HG03442 (cell line): ENCODE measurements around the gene MYH7B.

ENCODE experiments used
- ATAC-seq: cut with Tn5 transposase; IDR thresholded peaks from one replicate; pipeline ENCODE4 v1.9.1; 2021; ENCODE audit warnings: mild to moderate bottlenecking, moderate library complexity; ENCODE audit not compliant: unreplicated experiment

The MYH7B gene

DNA sequence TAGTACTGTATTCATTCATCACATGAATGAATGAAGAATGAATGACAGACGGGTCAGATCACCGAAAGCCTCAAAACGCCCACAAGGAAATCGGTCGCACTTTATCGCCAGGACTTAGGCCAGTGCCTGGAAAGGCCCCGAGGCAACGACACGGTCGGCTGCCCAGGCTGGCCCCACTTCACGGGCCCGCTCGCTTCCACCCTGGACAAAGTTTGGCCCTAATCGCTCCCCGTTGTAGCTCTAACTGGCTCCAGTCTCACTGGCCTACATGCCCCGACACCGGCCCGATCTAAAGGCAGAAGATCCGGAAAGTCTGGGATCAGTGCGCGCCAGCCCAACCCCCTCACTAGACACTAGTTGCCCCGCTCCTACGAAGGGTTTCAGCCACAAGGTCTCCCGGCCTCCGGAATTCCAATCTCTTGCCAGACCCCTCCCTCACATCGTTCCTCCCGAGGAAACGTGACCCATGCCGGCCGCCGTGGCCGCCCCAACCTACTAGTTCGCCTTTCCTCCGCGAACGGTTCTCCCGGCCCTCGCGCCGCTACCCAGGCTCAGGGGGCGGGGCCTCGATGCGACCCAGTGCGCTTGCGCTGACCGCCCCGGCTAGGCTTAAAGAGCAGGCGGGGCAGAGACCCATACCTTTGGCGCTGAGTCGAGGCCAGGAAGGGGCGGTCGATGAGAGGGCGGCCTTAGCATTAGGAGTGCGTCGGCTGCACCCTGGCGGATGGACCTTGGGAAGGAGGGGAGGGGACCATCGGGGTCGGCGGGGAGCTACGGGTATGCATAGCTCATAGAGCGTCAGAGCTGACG, at the start of gene MYH7B, which contains the start of gene GSS:
MYH7B (plus strand) TSS at position 638 of the 810 bp plus-strand sequence. CDS start 22,138 bp downstream, outside the sequence.
GSS (minus strand) TSS at position 576 of the 810 bp plus-strand sequence. CDS start 3,954 bp downstream, outside the sequence.
- ATAC-seq = peak; percentile 80

- ATAC-seq = no peak
These were observed 47.8 kb upstream of the MYH7B start for GRCh38 chr20:34907616-34908469.

GRCh38 chr20:34915131-34915530, 40.5 kb upstream of the MYH7B start:
- ATAC-seq = no peak

DNA sequence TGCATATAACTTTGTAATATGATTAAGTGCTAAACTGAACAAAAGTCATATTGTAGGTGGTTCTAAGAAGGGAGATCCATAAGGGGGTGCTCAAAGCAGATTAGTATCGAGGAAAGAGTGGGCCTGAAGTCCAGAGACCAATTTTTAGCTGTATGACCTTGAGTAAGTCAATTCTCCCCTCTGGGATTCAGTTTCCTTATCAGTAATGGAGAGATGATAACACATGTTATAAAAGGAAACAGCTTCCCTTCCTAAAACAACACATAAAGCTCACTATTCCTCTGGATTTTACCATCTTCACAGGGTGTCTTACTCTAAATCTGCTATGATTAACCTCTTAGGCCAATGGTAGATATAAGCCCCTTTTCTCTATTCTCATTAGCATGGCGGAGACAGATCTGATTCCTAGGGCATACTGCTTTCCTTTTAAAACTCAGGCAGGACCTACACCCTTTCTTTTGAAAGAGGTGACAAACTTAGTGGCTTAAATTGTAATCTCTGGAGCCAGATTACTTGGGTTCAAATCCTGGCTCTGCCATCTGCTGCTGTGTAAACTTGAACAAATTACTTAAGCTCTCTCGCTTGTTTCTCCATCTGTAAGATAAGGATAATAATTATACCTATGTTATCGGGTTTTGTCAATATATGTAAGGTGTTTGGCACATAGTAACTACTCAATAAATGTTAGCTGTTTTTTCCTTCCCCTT, 39.8 kb upstream of the MYH7B start:
- ATAC-seq = no peak

DNA sequence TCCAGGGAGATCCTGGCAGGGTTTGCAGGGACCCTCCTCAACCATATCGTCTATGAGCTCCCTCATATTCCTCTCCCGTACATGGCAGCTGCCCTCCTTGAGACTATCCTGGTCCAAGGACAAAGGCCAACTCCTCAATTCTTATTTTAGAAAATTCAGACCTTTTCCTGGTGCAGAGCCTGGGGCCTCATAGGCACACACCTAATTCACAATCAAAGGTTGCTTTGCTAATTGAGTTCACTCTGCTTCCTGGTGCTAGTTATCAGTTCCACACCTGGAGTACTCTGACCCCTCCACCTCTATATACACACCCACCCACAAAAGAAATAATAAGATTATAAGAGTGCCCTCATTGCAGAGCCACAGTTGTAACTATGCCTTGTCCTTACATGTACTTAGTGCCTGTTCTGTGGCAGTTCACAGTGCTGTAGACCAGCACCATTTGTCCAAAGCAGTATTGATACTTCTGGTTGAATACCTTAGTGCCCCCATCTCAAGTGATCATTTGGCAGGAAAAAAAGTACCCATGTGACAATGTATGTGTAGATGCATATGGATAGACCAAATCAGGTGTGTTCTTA, 38.8 kb upstream of the MYH7B start:
- no peak for ATAC-seq

DNA sequence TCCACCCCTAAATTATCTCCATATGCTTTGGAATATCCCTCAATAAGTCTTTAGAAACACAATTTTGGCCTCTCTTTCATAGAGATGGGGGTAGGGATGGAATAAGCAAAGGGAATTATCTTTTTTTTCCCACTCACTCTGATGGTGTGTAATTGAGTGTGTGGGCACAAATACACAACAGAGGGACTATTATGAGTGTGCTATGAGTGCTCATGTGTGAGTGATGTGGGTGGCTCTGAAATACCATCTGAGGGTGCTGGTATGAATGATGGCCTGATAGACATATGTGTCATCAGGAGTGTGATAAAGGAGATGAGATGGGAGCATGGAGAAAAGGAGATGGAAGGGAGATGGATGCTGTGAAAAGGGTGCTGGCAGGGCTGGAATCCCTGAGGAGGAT, 35.6 kb upstream of the MYH7B start:
- no peak for ATAC-seq

GRCh38 chr20:34921436-34921835, 34.2 kb upstream of the MYH7B start:
- no peak for ATAC-seq

GRCh38 chr20:34922654-34923381, 32.9 kb upstream of the MYH7B start:
- no peak for ATAC-seq

DNA sequence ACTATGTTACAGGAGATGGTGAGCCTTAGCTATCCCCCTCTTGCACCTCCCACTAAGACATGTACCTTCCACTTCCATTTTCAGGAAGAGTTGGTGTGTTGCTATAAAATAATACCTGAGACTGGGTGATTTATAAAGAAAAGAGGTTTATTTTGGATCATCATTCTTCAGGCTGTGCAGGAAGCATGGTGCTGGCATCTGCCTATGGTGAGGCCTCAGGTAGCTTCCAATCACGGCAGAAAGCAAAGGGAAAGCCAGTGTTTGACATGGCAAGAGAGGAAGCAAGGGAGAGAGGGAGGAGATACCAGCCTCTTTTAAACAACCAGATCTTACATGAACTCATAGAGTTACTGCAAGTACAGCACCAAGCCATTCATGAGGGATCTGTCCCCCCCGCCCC, 32.3 kb upstream of the MYH7B start:
- ATAC-seq = no peak

GRCh38 chr20:34925341-34925740, 30.3 kb upstream of the MYH7B start:
- no peak for ATAC-seq

DNA sequence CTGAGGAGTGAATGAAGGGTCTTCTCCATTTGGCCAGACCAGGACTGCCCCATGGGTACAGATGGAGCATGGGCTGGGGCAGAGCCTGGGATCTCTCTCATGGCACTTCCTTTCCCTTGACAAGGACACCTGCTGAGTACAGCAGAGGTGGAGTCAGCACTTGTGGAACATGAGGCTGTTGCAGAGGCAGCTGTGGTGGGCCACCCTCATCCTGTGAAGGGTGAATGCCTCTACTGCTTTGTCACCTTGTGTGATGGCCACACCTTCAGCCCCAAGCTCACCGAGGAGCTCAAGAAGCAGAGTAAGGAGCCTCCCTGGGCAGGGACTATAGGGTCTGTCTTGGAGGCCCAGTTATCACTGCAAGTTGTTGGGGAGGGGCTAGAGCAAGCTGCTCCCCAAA, 29.7 kb upstream of the MYH7B start:
- ATAC-seq = no peak

- no peak for ATAC-seq
These were observed 29.1 kb upstream of the MYH7B start for GRCh38 chr20:34926581-34926980.

- no peak for ATAC-seq
These were observed 27.9 kb upstream of the MYH7B start for GRCh38 chr20:34927736-34928135.

- ATAC-seq = no peak
These were observed 27.3 kb upstream of the MYH7B start for GRCh38 chr20:34928411-34928810.

- ATAC-seq = no peak
These were observed 23.9 kb upstream of the MYH7B start for GRCh38 chr20:34931771-34932170.

- ATAC-seq = no peak
These were observed 17.1 kb upstream of the MYH7B start for GRCh38 chr20:34938466-34939163.

- no peak for ATAC-seq
These were observed 15.6 kb upstream of the MYH7B start for GRCh38 chr20:34940081-34940481.

DNA sequence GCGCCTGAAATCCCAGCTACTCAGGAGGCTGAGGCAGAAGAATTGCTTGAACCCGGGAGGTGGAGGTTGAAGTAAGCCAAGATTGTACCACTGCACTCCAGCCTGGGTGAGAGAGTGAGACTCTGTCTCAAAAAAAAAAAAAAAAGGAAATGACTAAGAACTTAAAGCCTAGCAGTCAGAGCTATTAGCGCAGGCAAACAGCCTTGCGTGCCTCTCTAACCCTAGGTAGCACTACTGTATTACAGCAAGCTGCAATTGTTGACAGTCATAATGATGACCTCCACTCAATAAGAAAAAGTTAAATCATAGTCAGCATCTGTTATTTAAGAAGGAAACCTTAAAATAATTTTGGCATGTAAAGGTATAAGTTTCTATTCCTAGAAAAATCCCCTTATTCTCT, 14.4 kb upstream of the MYH7B start:
- no peak for ATAC-seq

DNA sequence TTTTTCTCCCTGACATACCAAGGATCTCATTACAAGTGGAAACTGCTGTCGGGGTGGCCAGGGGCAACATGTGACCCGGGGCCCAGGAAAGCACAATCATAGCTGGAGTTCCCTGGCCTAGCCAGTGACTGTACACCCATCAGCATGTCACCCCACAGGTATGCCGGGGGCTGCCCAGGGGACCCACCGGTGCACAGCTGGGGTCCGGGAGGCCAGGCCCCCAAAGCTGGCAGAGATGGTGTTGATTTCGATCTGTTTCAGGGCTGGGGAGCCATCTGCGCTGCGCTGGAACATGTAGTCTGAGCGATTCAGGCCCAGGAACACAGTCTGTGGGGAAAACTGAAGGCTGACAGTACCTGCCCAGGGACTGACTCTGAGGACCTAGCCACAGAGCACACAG, 13.4 kb upstream of the MYH7B start:
- ATAC-seq = no peak
